ENCODE data around the gene ARPP21. TPM values are rescaled to one million over a fixed set of nuclear protein-coding genes. Genes with fewer than 3 reads are reported as not detected.

The ARPP21 gene
- total RNA-seq, 4 donors from 2014 or later = 58.7 to 93.8 (median 67.5) TPM

DNA sequence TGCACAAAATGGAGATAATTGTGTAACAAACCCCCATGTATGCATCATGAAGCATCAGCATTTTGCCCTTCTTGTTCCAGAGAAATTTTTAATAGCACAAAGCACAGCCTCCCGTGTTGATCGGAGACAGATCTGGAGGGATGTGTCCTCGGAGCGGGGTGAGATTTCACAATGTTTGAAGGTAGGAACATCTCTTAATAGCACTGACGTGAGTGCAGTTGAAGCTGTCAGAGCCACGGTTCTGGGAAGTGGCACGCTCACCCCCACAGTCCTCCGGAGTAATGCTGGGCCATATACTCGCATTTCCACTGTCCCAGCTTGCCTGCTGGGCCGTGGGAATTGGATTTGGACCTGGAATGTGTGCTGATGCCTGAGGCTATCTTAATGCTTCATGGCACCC lies 24.1 kb downstream of the ARPP21 start:
- H3K9me3 ChIP-seq = no peaks in the 10 kb centered on the region
- H3K27me3 ChIP-seq = no peaks in the 10 kb centered on the region
- H3K27ac ChIP-seq = peak overlapping the region; percentile 81 to 95 (median 94)
- intact Hi-C loops (cut with DNase I; ENCODE audit: low total_unique reads) (loop anchor here (2.0 kb wide), 1 partner anchor 21 kb away; no protein-coding TSS in a partner anchor), in situ Hi-C loops (cut with MboI; ENCODE audit: low sequenced_read_pairs in 4 of 4) (no loop called here)
- H3K4me1 ChIP-seq = peaks cover 73 to 77% of the 10 kb centered on the region in 2 donors
- H3K36me3 ChIP-seq = no peaks in the 10 kb centered on the region
- peak; percentile 83 to 92 for DNase-seq
- TF ChIP-seq, protein P1, sequence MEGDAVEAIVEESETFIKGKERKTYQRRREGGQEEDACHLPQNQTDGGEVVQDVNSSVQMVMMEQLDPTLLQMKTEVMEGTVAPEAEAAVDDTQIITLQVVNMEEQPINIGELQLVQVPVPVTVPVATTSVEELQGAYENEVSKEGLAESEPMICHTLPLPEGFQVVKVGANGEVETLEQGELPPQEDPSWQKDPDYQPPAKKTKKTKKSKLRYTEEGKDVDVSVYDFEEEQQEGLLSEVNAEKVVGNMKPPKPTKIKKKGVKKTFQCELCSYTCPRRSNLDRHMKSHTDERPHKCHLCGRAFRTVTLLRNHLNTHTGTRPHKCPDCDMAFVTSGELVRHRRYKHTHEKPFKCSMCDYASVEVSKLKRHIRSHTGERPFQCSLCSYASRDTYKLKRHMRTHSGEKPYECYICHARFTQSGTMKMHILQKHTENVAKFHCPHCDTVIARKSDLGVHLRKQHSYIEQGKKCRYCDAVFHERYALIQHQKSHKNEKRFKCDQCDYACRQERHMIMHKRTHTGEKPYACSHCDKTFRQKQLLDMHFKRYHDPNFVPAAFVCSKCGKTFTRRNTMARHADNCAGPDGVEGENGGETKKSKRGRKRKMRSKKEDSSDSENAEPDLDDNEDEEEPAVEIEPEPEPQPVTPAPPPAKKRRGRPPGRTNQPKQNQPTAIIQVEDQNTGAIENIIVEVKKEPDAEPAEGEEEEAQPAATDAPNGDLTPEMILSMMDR (IDR thresholded peaks at IDR 0.05 in 4 of 5, conservative IDR thresholded peaks at IDR 0.05 in 1 of 5) = no peak
- TF ChIP-seq POLR2A (IDR thresholded peaks at IDR 0.05) = peak; percentile 74 to 86
- peak overlapping the region; percentile 48 to 56 (median 52) for H3K4me3 ChIP-seq
- ATAC-seq = peak; percentile 82 to 89

GRCh38 chr3:35664460-35664919 lies 25.2 kb downstream of the ARPP21 start:
- Histone ChIP-seq H3K27ac (peak overlapping the region; percentile 81 to 95 (median 94)), H3K4me1 (peaks cover 69 to 72% of the 10 kb centered on the region in 2 donors), H3K4me3 (peak overlapping the region; percentile 48 to 56 (median 52)), H3K36me3 (no peaks in the 10 kb centered on the region), H3K9me3 (no peaks in the 10 kb centered on the region), H3K27me3 (no peaks in the 10 kb centered on the region)
- intact Hi-C loops (cut with DNase I; ENCODE audit: low total_unique reads) = loop anchor here (2.0 kb wide), 1 partner anchor 14 kb away; no protein-coding TSS in a partner anchor
- DNase-seq (peak; percentile 80 to 94), ATAC-seq (peak; percentile 77 to 81)
- in situ Hi-C loops (cut with MboI; ENCODE audit: low sequenced_read_pairs in 4 of 4) = no loop called here
- TF ChIP-seq POLR2A (IDR thresholded peaks at IDR 0.05) = peak in 1 of 2 donors; percentile 21
- TF ChIP-seq, protein P1 (IDR thresholded peaks at IDR 0.05 in 4 of 5, conservative IDR thresholded peaks at IDR 0.05 in 1 of 5) = no peak

DNA sequence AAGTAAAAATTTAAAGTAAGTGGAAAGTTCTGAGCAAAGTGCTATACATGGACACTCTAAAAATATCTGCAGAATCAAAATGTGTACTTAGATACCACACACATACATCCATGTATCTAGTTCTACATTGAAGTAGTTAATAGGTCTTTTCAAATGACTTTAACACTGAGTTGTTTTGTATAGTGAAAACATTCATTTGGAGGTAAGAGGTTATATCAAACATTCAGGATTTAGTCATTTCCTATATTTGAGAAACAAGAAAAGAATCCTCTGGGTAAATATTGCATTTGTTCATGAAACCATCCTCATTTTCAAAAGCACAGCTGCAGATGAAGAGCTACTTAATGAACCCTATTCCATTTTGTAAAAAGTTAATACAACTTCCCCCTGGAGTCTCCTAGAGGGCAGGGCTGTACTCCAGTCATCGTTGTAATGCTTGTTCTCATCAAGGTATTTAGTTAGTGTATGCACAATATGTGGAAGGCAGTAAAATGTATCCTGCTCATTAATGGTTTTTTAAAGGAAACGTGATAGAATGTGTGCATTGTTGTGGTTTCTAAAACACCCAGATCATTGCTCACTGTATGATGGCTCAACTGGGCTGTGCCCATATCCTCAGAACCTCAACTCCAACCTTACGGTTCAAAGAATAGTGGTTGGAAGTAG lies 26.2 kb downstream of the ARPP21 start:
- intact Hi-C loops (cut with DNase I; ENCODE audit: low total_unique reads) (loop anchor here (2.0 kb wide), 1 partner anchor 13 kb away; no protein-coding TSS in a partner anchor), in situ Hi-C loops (cut with MboI; ENCODE audit: low sequenced_read_pairs in 4 of 4) (no loop called here)
- Histone ChIP-seq H3K36me3 (no peaks in the 10 kb centered on the region), H3K27ac (peak overlapping the region; percentile 81 to 95 (median 94)), H3K27me3 (no peaks in the 10 kb centered on the region), H3K4me3 (peak overlapping the region in 1 of 4 donors; percentile 55), H3K9me3 (no peaks in the 10 kb centered on the region), H3K4me1 (peaks cover 68 to 71% of the 10 kb centered on the region in 2 donors)
- no peak for TF ChIP-seq POLR2A (IDR thresholded peaks at IDR 0.05)
- TF ChIP-seq, protein P1 (IDR thresholded peaks at IDR 0.05 in 4 of 5, conservative IDR thresholded peaks at IDR 0.05 in 1 of 5) = no peak
- no peak for DNase-seq
- no peak for ATAC-seq

GRCh38 chr3:35666888-35667287 lies 27.6 kb downstream of the ARPP21 start:
- in situ Hi-C loops (cut with MboI; ENCODE audit: low sequenced_read_pairs in 4 of 4) = no loop called here
- Histone ChIP-seq H3K9me3 (no peaks in the 10 kb centered on the region), H3K4me3 (no peak overlapping the region), H3K36me3 (no peaks in the 10 kb centered on the region), H3K27me3 (no peaks in the 10 kb centered on the region), H3K4me1 (peaks cover 66 to 69% of the 10 kb centered on the region in 2 donors), H3K27ac (peak overlapping the region; percentile 38 to 95 (median 94))
- ATAC-seq (no peak), DNase-seq (no peak)
- intact Hi-C loops (cut with DNase I; ENCODE audit: low total_unique reads) = no loop called here
- TF ChIP-seq POLR2A (IDR thresholded peaks at IDR 0.05) = no peak
- TF ChIP-seq, protein P1 (IDR thresholded peaks at IDR 0.05 in 4 of 5, conservative IDR thresholded peaks at IDR 0.05 in 1 of 5) = no peak

All from gastrocnemius medialis (tissue), 4 donors.